Activated CD4-positive, CD25-positive, alpha-beta regulatory T cell treated with anti-CD3 and anti-CD28 coated beads, Interleukin-2, amount 50 U/mL, for 24 hours (primary cell): Measurements from ENCODE around the gene ZNF445.
"Not testable (repeated sequence)": the region's sequence is repeated elsewhere in the genome, so short reads cannot be mapped to it uniquely, and the experiment has no call there.

Experiments used
- ATAC-seq, 2 donors: fragments of 150-1000 bp; cut with Tn5 transposase; one replicate each; pipeline ENCODE4 v1.10.0; 2021; ENCODE audit warnings: mild to moderate bottlenecking in 1 of 2, moderate library complexity in 1 of 2

Gene ZNF445

GRCh38 chr3:44474886-44475285 lies 2.6 kb downstream of the ZNF445 start:
- not testable (repeated sequence) for ATAC-seq

GRCh38 chr3:44470430-44470829 lies 7.0 kb downstream of the ZNF445 start:
- ATAC-seq = no peak

- no peak for ATAC-seq
Measured at GRCh38 chr3:44469914-44470313, 7.6 kb downstream of the ZNF445 start.

GRCh38 chr3:44468572-44469520 lies 8.6 kb downstream of the ZNF445 start:
- ATAC-seq = peak in 1 of 2 donors; percentile 13

GRCh38 chr3:44468099-44468537 lies 9.4 kb downstream of the ZNF445 start:
- ATAC-seq = not testable (repeated sequence)

GRCh38 chr3:44467241-44467640 lies 10.2 kb downstream of the ZNF445 start:
- no peak for ATAC-seq

GRCh38 chr3:44464920-44465319 lies 12.6 kb downstream of the ZNF445 start:
- not testable (repeated sequence) for ATAC-seq

- no peak for ATAC-seq
Measured at GRCh38 chr3:44464509-44464908, 13.0 kb downstream of the ZNF445 start.

GRCh38 chr3:44460050-44460449 lies 17.4 kb downstream of the ZNF445 start:
- not testable (repeated sequence) for ATAC-seq

GRCh38 chr3:44455318-44455717 lies 22.2 kb downstream of the ZNF445 start:
- no peak for ATAC-seq

GRCh38 chr3:44454258-44454657 lies 23.2 kb downstream of the ZNF445 start:
- ATAC-seq = no peak

- no peak for ATAC-seq
Measured at GRCh38 chr3:44451441-44451840, 26.0 kb downstream of the ZNF445 start.

- ATAC-seq = no peak
Measured at GRCh38 chr3:44446929-44447328, 30.5 kb downstream of the ZNF445 start.

GRCh38 chr3:44445786-44446185 lies 31.7 kb downstream of the ZNF445 start:
- no peak for ATAC-seq

- ATAC-seq = no peak
Measured at GRCh38 chr3:44444896-44445691, 32.4 kb downstream of the ZNF445 start.

- ATAC-seq = no peak
Measured at GRCh38 chr3:44444437-44444836, 33.0 kb downstream of the ZNF445 start.

- no peak for ATAC-seq
Measured at GRCh38 chr3:44442596-44443309, 34.7 kb downstream of the ZNF445 start.

GRCh38 chr3:44439499-44440295 lies 37.8 kb downstream of the ZNF445 start:
- ATAC-seq = peak; percentile 85 to 96

GRCh38 chr3:44437800-44438199 lies 39.7 kb downstream of the ZNF445 start:
- ATAC-seq = no peak

- ATAC-seq = no peak
Measured at GRCh38 chr3:44436181-44436580, 41.3 kb downstream of the ZNF445 start.

- ATAC-seq = no peak
Measured at GRCh38 chr3:44434834-44435510, 42.5 kb downstream of the ZNF445 start.
